GM13976 (cell line): ENCODE results near the gene EGFL6.
"Not testable (repeated sequence)": the region's sequence is repeated elsewhere in the genome, so short reads cannot be mapped to it uniquely, and the experiment has no call there.

Experiments used
- DNase-seq: peaks from one replicate; pipeline ENCODE4 v3.0.0; 2012; ENCODE audit warnings: low spot score
- in situ Hi-C: fragments of 300-500 bp; cut with MboI; formaldehyde crosslinking; loops from one replicate; pipeline ENCODE4 v1.12.0; 2022; ENCODE audit warnings: low sequenced_read_pairs, mixed read lengths, inconsistent platforms; ENCODE audit not compliant: unreplicated experiment
- TF ChIP-seq, protein P1 (sequence below): IDR thresholded peaks from 2 replicates; pipeline ENCODE4 v1.5.1; 2012; ENCODE audit warnings: borderline replicate concordance, mild to moderate bottlenecking; ENCODE audit not compliant: insufficient read depth; ENCODE audit errors: extremely low read depth, missing control alignments, control extremely low read depth

The EGFL6 gene

DNA sequence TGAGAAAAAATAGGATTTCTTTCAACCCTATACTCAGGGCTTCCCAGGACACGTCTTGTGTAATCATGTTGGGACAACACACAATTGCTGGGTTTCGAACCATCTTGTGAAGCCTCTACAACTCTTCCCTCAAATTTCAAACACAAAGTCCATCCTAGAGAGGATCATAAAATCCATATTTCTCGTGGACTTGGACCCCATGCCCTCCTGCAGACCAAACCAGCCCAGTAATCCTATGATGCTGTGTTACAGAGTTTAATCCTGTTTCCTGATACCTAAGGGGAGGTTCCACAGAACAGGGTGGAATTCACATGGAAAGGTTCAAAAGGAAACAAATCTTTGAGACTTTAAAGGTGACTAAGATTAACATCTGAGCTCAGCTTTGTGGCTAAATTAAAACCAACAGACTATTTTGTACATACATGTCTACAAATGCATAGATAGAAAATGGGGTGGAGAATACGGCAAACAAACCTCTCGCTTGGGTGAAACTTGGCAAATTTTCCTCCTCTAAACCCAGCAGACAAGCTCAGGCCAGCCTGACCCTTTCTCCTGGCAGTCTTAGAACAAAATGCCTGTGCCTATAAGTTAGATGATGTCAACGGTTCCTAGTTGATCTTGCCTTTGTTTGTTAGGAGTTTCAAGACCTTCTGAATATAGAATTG is 38.1 kb downstream of the EGFL6 start:
- no peak for DNase-seq
- in situ Hi-C loops = no loop called here
- TF ChIP-seq, protein P1, sequence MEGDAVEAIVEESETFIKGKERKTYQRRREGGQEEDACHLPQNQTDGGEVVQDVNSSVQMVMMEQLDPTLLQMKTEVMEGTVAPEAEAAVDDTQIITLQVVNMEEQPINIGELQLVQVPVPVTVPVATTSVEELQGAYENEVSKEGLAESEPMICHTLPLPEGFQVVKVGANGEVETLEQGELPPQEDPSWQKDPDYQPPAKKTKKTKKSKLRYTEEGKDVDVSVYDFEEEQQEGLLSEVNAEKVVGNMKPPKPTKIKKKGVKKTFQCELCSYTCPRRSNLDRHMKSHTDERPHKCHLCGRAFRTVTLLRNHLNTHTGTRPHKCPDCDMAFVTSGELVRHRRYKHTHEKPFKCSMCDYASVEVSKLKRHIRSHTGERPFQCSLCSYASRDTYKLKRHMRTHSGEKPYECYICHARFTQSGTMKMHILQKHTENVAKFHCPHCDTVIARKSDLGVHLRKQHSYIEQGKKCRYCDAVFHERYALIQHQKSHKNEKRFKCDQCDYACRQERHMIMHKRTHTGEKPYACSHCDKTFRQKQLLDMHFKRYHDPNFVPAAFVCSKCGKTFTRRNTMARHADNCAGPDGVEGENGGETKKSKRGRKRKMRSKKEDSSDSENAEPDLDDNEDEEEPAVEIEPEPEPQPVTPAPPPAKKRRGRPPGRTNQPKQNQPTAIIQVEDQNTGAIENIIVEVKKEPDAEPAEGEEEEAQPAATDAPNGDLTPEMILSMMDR = no peak

DNA sequence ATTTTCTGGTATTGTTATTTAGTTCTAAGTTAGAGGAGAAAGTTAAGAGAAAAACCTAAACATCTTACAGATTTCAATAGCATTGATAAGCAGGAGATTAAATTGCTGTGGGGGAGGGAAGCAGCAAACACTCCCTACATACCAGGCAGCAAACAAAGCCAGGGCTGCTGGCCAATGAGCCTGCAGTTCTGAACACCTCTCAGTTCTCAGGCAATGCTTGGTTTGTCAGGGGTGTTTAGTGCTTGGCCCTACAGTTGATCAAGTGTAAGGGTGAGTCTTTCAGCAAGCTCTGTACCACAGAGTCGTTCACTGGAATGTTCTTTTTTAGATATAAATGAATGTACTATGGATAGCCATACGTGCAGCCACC is 38.6 kb downstream of the EGFL6 start:
- in situ Hi-C loops = no loop called here
- no peak for DNase-seq
- TF ChIP-seq, protein P1 = no peak

DNA sequence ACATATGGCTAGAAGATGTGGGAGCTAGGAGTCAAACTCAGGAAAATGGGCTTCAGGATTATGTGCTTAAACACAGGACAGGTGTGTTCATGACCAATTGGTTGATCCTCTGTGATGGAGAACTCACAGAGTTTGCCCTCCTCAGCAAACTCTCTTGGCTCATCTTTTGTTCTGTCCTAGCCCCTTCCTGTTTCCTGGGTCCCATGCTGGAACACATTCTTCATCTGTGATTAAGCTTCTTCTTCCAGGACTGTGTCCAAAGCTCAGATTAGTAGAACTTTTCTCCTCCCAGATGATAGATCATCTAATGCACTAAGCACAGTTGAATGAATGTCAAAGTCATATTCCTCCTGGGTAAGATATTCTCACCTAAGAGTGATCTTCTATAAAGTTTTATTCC is 44.8 kb downstream of the EGFL6 start:
- in situ Hi-C loops = no loop called here
- TF ChIP-seq, protein P1 = no peak

DNA sequence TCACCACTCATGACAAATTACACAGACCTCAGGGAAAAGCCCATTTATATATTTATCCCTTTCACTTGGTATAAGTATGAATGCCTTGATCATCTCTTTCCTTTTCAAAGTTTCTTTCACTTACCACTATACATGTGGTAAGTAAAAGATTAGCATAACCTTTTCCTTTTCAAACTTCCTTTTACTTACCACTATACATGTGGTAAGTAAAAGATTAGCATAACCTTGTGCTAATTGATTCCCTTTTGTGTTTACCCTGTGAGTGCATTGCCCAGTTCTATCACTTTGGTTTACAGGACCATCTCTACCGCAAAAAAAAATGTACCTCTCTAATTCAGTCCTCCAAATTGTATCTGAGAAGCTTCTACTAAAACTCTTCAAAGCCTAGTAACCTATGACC is 50.8 kb downstream of the EGFL6 start:
- TF ChIP-seq, protein P1 = no peak
- in situ Hi-C loops = no loop called here
- no peak for DNase-seq

More for the DNA sequence above, 44.8 kb downstream of the EGFL6 start:
- no peak for DNase-seq

DNA sequence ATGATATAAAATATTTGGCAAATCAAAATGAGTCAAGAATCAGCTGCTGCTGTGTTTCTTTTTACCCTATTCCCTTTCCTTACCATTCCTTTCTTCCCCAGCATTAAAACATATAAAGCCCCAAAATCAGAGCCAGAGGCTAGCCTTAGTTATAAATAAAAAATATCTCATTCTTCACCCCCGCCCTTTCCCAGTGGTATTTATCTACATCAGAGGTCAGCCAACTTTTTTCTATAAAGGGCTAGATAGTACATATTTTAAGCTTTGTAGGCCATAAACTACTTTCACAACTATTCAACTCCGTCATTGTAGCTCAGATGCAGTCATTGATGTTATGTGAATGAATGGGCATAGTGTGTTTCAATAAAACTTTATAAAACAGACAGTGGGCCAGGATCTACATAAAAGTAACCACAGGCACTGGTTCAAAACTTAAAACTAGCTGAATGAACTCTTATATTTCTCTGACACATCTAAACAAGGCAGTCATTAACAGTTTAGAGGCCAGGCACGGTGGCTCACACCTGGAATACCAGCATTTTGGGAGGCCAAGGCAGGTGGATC is 53.1 kb downstream of the EGFL6 start:
- DNase-seq = no peak
- TF ChIP-seq, protein P1 = no peak
- in situ Hi-C loops = no loop called here

DNA sequence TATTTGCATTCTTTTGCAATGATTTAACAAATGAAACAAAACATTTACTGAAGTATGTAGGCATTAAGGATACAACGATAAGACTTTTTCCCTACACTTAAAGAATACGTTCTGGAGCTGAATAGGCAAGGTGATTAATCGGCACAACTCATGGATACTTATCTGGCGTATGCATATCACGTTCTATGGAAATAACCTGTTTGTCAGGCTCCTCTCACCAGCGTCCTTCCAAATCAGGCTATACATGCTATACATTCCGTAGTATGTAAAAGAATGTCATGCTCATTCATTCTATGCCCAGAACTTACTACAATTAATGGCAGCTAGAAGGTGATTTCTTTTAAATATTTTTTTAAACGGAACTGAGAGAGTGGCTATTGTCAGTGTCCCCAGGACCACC is 57.9 kb downstream of the EGFL6 start:
- in situ Hi-C loops = no loop called here
- TF ChIP-seq, protein P1 = no peak

DNA sequence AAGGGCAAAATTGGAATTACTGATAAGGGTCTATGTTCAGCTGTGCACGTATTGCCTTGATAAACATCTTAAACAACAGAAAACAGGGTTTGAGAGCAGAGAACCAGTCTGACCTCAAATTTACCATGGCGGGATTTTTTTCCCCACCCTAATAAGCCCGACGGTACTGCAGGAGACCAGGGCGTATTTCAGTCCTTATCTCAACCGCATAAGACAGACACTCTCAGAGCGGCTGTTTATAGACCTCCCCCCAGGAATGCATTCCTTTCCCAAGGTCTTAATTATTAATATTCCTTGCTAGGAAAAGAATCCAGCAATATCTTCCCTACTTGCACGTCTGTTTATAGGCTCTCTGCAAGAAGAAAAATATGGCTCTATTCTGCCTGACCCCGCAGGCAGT is 67.8 kb downstream of the EGFL6 start:
- not testable (repeated sequence) for DNase-seq
- in situ Hi-C loops = loop anchor here (5.0 kb wide), 1 partner anchor 120 kb away; no protein-coding TSS in a partner anchor

More for the DNA sequence above, 57.9 kb downstream of the EGFL6 start:
- no peak for DNase-seq
